NCI-H524 (cell line): Measurements from ENCODE around the gene TFCP2L1.

ENCODE experiments used
- DNase-seq, 2 experiments: peaks; one replicate each; lab custom pipeline; 2025; lab: John Stamatoyannopoulos, UW

TFCP2L1 gene

GRCh38 chr2:121266543-121267106, 18.4 kb downstream of the TFCP2L1 start:
- no peak for DNase-seq

GRCh38 chr2:121263996-121264715, 20.8 kb downstream of the TFCP2L1 start:
- DNase-seq, result no peak

- no peak for DNase-seq
These were observed 24.4 kb downstream of the TFCP2L1 start for GRCh38 chr2:121260370-121261154.

GRCh38 chr2:121258051-121258450, 27.0 kb downstream of the TFCP2L1 start:
- no peak for DNase-seq

- no peak for DNase-seq
These were observed 27.5 kb downstream of the TFCP2L1 start for GRCh38 chr2:121257480-121257840.

- no peak for DNase-seq
These were observed 28.1 kb downstream of the TFCP2L1 start for GRCh38 chr2:121256720-121257479.

- peak; percentile 73 to 90 for DNase-seq
These were observed 29.6 kb downstream of the TFCP2L1 start for GRCh38 chr2:121255358-121255757.

GRCh38 chr2:121254748-121255147, 30.3 kb downstream of the TFCP2L1 start:
- peak; percentile 86 to 94 for DNase-seq

- no peak for DNase-seq
These were observed 31.2 kb downstream of the TFCP2L1 start for GRCh38 chr2:121253674-121254240.

GRCh38 chr2:121253021-121253673, 31.9 kb downstream of the TFCP2L1 start:
- no peak for DNase-seq

GRCh38 chr2:121251497-121251896, 33.5 kb downstream of the TFCP2L1 start:
- no peak for DNase-seq

- DNase-seq, result no peak
These were observed 36.1 kb downstream of the TFCP2L1 start for GRCh38 chr2:121248766-121249343.

GRCh38 chr2:121247971-121248370, 37.0 kb downstream of the TFCP2L1 start:
- DNase-seq, result no peak

- DNase-seq, result no peak
These were observed 37.5 kb downstream of the TFCP2L1 start for GRCh38 chr2:121247534-121247933.

GRCh38 chr2:121246704-121247255, 38.2 kb downstream of the TFCP2L1 start:
- no peak for DNase-seq

GRCh38 chr2:121245913-121246312, 39.1 kb downstream of the TFCP2L1 start:
- DNase-seq, result no peak

- no peak for DNase-seq
These were observed 39.7 kb downstream of the TFCP2L1 start for GRCh38 chr2:121245120-121245820.

GRCh38 chr2:121244616-121245015, 40.4 kb downstream of the TFCP2L1 start:
- no peak for DNase-seq

- no peak for DNase-seq
These were observed 41.1 kb downstream of the TFCP2L1 start for GRCh38 chr2:121243821-121244460.

GRCh38 chr2:121242976-121243375, 42.0 kb downstream of the TFCP2L1 start:
- DNase-seq, result peak in 1 of 2 experiments; percentile 35
